Measurements from ENCODE around the gene LRR1. TPM values are rescaled to one million over a fixed set of nuclear protein-coding genes. Genes with fewer than 3 reads are reported as not detected.

Gene LRR1
- total and polyA plus RNA-seq, 9 of the 15 experiments (the other 6 are each of a cell fraction or from before 2014, with no cell fraction given) = 26.5 to 58.1 (median 31.8) TPM

DNA sequence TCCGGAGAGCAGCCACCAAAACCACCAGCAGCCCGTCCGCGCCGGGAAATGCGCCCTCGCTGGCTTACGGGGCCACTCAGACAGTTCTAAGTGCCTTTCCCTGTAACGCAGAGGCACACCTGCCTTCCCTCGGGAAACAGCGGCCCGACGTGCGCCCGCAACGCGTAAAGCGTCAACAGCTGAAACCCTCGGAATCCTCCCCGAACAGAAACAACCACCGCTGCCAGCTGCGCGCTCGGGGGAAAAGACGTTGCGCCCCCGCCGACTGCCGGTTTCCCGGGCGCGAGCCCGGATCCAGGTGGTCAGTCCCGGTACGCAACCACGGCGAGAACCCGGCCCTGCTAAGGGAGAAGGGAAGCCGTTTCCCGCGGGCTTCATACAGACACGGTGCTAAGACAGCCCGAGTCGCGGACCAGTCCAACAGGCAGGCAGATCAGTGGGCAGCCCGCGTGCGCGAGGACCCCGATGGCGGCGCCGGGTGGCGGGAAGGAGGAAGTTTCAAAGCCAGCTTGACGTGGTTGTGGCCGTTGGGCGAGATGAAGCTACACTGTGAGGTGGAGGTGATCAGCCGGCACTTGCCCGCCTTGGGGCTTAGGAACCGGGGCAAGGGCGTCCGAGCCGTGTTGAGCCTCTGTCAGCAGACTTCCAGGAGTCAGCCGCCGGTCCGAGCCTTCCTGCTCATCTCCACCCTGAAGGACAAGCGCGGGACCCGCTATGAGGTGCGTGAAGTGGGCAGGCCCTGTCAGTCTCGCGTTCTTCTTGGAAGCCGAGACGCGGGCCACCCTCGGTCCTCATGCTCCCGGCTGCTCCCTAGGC, at the start of gene LRR1 (continued):
- TF ChIP-seq, protein P1, sequence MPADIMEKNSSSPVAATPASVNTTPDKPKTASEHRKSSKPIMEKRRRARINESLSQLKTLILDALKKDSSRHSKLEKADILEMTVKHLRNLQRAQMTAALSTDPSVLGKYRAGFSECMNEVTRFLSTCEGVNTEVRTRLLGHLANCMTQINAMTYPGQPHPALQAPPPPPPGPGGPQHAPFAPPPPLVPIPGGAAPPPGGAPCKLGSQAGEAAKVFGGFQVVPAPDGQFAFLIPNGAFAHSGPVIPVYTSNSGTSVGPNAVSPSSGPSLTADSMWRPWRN (IDR thresholded peaks at IDR 0.05; ENCODE audit: low read depth) = no peak
- TF ChIP-seq, protein P2, sequence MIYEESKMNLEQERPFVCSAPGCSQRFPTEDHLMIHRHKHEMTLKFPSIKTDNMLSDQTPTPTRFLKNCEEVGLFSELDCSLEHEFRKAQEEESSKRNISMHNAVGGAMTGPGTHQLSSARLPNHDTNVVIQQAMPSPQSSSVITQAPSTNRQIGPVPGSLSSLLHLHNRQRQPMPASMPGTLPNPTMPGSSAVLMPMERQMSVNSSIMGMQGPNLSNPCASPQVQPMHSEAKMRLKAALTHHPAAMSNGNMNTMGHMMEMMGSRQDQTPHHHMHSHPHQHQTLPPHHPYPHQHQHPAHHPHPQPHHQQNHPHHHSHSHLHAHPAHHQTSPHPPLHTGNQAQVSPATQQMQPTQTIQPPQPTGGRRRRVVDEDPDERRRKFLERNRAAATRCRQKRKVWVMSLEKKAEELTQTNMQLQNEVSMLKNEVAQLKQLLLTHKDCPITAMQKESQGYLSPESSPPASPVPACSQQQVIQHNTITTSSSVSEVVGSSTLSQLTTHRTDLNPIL (CRISPR knock-in tag; IDR thresholded peaks at IDR 0.05) = no peak
- no peak for TF ChIP-seq KHSRP (IDR thresholded peaks at IDR 0.05)
- no peak for TF ChIP-seq ZNF57 (CRISPR knock-in tag; IDR thresholded peaks at IDR 0.05)
- TF ChIP-seq, protein P3, sequence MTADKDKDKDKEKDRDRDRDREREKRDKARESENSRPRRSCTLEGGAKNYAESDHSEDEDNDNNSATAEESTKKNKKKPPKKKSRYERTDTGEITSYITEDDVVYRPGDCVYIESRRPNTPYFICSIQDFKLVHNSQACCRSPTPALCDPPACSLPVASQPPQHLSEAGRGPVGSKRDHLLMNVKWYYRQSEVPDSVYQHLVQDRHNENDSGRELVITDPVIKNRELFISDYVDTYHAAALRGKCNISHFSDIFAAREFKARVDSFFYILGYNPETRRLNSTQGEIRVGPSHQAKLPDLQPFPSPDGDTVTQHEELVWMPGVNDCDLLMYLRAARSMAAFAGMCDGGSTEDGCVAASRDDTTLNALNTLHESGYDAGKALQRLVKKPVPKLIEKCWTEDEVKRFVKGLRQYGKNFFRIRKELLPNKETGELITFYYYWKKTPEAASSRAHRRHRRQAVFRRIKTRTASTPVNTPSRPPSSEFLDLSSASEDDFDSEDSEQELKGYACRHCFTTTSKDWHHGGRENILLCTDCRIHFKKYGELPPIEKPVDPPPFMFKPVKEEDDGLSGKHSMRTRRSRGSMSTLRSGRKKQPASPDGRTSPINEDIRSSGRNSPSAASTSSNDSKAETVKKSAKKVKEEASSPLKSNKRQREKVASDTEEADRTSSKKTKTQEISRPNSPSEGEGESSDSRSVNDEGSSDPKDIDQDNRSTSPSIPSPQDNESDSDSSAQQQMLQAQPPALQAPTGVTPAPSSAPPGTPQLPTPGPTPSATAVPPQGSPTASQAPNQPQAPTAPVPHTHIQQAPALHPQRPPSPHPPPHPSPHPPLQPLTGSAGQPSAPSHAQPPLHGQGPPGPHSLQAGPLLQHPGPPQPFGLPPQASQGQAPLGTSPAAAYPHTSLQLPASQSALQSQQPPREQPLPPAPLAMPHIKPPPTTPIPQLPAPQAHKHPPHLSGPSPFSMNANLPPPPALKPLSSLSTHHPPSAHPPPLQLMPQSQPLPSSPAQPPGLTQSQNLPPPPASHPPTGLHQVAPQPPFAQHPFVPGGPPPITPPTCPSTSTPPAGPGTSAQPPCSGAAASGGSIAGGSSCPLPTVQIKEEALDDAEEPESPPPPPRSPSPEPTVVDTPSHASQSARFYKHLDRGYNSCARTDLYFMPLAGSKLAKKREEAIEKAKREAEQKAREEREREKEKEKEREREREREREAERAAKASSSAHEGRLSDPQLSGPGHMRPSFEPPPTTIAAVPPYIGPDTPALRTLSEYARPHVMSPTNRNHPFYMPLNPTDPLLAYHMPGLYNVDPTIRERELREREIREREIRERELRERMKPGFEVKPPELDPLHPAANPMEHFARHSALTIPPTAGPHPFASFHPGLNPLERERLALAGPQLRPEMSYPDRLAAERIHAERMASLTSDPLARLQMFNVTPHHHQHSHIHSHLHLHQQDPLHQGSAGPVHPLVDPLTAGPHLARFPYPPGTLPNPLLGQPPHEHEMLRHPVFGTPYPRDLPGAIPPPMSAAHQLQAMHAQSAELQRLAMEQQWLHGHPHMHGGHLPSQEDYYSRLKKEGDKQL (CRISPR knock-in tag; IDR thresholded peaks at IDR 0.05; ENCODE audit: borderline replicate concordance) = no peak
- TF ChIP-seq HNRNPH1 (optimal IDR thresholded peaks at IDR 0.05; ENCODE audit: low read depth, low read length) = no peak
- TF ChIP-seq MEIS2 (IDR thresholded peaks at IDR 0.05; ENCODE audit: partially characterized antibody) = peak; percentile 20
- TF ChIP-seq ZNF695 (CRISPR knock-in tag; IDR thresholded peaks at IDR 0.05) = no peak
- TF ChIP-seq ZNF589 (CRISPR knock-in tag; IDR thresholded peaks at IDR 0.05; ENCODE audit: low read depth) = no peak
- TF ChIP-seq OTX1 (CRISPR knock-in tag; IDR thresholded peaks at IDR 0.05) = no peak
- TF ChIP-seq, protein P4, sequence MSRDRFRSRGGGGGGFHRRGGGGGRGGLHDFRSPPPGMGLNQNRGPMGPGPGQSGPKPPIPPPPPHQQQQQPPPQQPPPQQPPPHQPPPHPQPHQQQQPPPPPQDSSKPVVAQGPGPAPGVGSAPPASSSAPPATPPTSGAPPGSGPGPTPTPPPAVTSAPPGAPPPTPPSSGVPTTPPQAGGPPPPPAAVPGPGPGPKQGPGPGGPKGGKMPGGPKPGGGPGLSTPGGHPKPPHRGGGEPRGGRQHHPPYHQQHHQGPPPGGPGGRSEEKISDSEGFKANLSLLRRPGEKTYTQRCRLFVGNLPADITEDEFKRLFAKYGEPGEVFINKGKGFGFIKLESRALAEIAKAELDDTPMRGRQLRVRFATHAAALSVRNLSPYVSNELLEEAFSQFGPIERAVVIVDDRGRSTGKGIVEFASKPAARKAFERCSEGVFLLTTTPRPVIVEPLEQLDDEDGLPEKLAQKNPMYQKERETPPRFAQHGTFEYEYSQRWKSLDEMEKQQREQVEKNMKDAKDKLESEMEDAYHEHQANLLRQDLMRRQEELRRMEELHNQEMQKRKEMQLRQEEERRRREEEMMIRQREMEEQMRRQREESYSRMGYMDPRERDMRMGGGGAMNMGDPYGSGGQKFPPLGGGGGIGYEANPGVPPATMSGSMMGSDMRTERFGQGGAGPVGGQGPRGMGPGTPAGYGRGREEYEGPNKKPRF (IDR thresholded peaks at IDR 0.05; ENCODE audit: low read depth, low read length) = no peak
- no peak for TF ChIP-seq HCFC1 (IDR thresholded peaks at IDR 0.05; ENCODE audit: low read depth, low read length)
- TF ChIP-seq, protein P5, sequence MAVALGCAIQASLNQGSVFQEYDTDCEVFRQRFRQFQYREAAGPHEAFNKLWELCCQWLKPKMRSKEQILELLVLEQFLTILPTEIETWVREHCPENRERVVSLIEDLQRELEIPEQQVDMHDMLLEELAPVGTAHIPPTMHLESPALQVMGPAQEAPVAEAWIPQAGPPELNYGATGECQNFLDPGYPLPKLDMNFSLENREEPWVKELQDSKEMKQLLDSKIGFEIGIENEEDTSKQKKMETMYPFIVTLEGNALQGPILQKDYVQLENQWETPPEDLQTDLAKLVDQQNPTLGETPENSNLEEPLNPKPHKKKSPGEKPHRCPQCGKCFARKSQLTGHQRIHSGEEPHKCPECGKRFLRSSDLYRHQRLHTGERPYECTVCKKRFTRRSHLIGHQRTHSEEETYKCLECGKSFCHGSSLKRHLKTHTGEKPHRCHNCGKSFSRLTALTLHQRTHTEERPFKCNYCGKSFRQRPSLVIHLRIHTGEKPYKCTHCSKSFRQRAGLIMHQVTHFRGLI (CRISPR knock-in tag; IDR thresholded peaks at IDR 0.05) = no peak
- no peak for TF ChIP-seq ASH1L (IDR thresholded peaks at IDR 0.05; ENCODE audit: borderline replicate concordance, low read depth, partially characterized antibody)
- 0 out of 2 replicates have a peak, but pooled peaks have one; percentile 16 for TF ChIP-seq MTA1 (IDR thresholded peaks at IDR 0.05; ENCODE audit: borderline replicate concordance)

All from K562 (cell line).